ENCODE measurements around the gene BACH2.
"Not testable (repeated sequence)": the region's sequence is repeated elsewhere in the genome, so short reads cannot be mapped to it uniquely, and the experiment has no call there.

The BACH2 gene

GRCh38 chr6:90296341-90297114, at the start of gene BACH2:
Gene BACH2, minus strand, starts transcription at chr6:90296843. Its CDS starts 287,999 bp downstream, at chr6:90008844.
- peak; percentile 79 for DNase-seq

- no peak for DNase-seq
These were observed 46.9 kb upstream of the BACH2 start for GRCh38 chr6:90343576-90343975.

GRCh38 chr6:90338409-90338808, 41.8 kb upstream of the BACH2 start:
- DNase-seq: no peak

- DNase-seq: no peak
These were observed 39.8 kb upstream of the BACH2 start for GRCh38 chr6:90336388-90336947.

- no peak for DNase-seq
These were observed 37.3 kb upstream of the BACH2 start for GRCh38 chr6:90333928-90334327.

- not testable (repeated sequence) for DNase-seq
These were observed 36.4 kb upstream of the BACH2 start for GRCh38 chr6:90332978-90333543.

GRCh38 chr6:90329386-90330077, 32.9 kb upstream of the BACH2 start:
- DNase-seq: no peak

GRCh38 chr6:90328004-90328403, 31.4 kb upstream of the BACH2 start:
- no peak for DNase-seq

GRCh38 chr6:90326404-90327057, 29.9 kb upstream of the BACH2 start:
- DNase-seq: no peak

GRCh38 chr6:90323706-90324105, 27.1 kb upstream of the BACH2 start:
- DNase-seq: no peak

- DNase-seq: no peak
These were observed 26.4 kb upstream of the BACH2 start for GRCh38 chr6:90322976-90323474.

- DNase-seq: no peak
These were observed 23.5 kb upstream of the BACH2 start for GRCh38 chr6:90319979-90320685.

- no peak for DNase-seq
These were observed 22.4 kb upstream of the BACH2 start for GRCh38 chr6:90319044-90319443.

GRCh38 chr6:90315986-90316385, 19.3 kb upstream of the BACH2 start:
- no peak for DNase-seq

GRCh38 chr6:90315354-90315950, 18.8 kb upstream of the BACH2 start:
- DNase-seq: no peak

GRCh38 chr6:90314514-90314913, 17.9 kb upstream of the BACH2 start:
- no peak for DNase-seq

GRCh38 chr6:90311569-90311968, 14.9 kb upstream of the BACH2 start:
- DNase-seq: no peak

GRCh38 chr6:90305800-90306448, 9.3 kb upstream of the BACH2 start:
- no peak for DNase-seq

GRCh38 chr6:90304308-90304707, 7.7 kb upstream of the BACH2 start:
- no peak for DNase-seq

- no peak for DNase-seq
These were observed 6.4 kb upstream of the BACH2 start for GRCh38 chr6:90303039-90303438.

GRCh38 chr6:90302320-90302719, 5.7 kb upstream of the BACH2 start:
- no peak for DNase-seq
